Testis (tissue), 3 donors: ENCODE measurements around the gene VEZF1. TPM values are rescaled to one million over a fixed set of nuclear protein-coding genes. Genes with fewer than 3 reads are reported as not detected.
A peak's percentile ranks its signal among the peaks of the same experiment; 100 is the strongest.

Experiments used
- DNase-seq: peaks from one replicate; pipeline ENCODE4 v3.0.0-alpha.2; 2019
- H3K27ac ChIP-seq, 2 donors: fragments of 200-600 bp; sonication (generic); one replicate each; pipeline ENCODE4 v1.5.1; 2019
- H3K27me3 ChIP-seq: fragments of 200-600 bp; sonication (generic); one replicate; pipeline ENCODE4 v1.5.1; 2019
- H3K36me3 ChIP-seq: fragments of 200-600 bp; sonication (generic); one replicate; pipeline ENCODE4 v1.5.1; 2017; ENCODE audit warnings: low read depth; ENCODE audit errors: missing control alignments
- H3K4me1 ChIP-seq: fragments of 200-600 bp; sonication (generic); one replicate; pipeline ENCODE4 v1.5.1; 2019
- H3K4me3 ChIP-seq, 2 donors: fragments of 200-600 bp; sonication (generic); one replicate each; pipeline ENCODE4 v1.5.1; 2017 to 2019
- H3K9me3 ChIP-seq: fragments of 200-600 bp; sonication (generic); one replicate; pipeline ENCODE4 v1.5.1; 2017
- CTCF ChIP-seq, 3 experiments: fragments of 450-650 bp in 2 of 3; fragments of 200-600 bp in 1 of 3; sonication (generic) in 1 of 3; IDR thresholded peaks; one replicate each; pipeline ENCODE4 v1.5.1; 2016 to 2019; ENCODE audit warnings: antibody characterized with exemption in 3 of 3, mild to moderate bottlenecking in 2 of 3, moderate library complexity in 1 of 3
- POLR2A ChIP-seq: fragments of 450-650 bp; IDR thresholded peaks from one replicate; pipeline ENCODE4 v1.6.1; 2017; ENCODE audit warnings: antibody characterized with exemption, mild to moderate bottlenecking, moderate library complexity
- WGBS, 2 donors: methylation state at CpG; one replicate each; pipeline ENCODE4 v1.1.5; 2018; 5-methylcytosine and 5-hydroxymethylcytosine counted together
- intact Hi-C: fragments of 100-400 bp; cut with DNase I; formaldehyde crosslinking; loops from one replicate; pipeline ENCODE4 v1.15.1; 2023; ENCODE audit warnings: low total_unique reads
- polyA plus RNA-seq: library from polyadenylated mRNA; stranded (reverse); fragments of 350-450 nt; fragmentation: Illumina TruSeq; extraction: RNeasy Lipid Tissue Mini Kit (QIAGEN cat#74804); gene quantifications from one replicate; pipeline ENCODE4 v1.2.3, GENCODE V29; 2014; ENCODE audit warnings: low read depth, low replicate concordance; ENCODE audit not compliant: insufficient read depth
- total RNA-seq, 2 donors: library from RNA; depleted of rRNA; stranded (reverse); fragments of >200 nt; gene quantifications; one replicate each; pipeline ENCODE4 v1.2.3, GENCODE V29; 2016

The VEZF1 gene
- total and polyA plus RNA-seq, 3 donors from 2014 or later: 54.8 to 58.6 (median 58.6) TPM

GRCh38 chr17:58004060-58004459 is 16.0 kb upstream of the VEZF1 start:
- H3K36me3 ChIP-seq: no peaks in the 10 kb centered on the region
- no peaks in the 10 kb centered on the region for H3K9me3 ChIP-seq
- no peaks in the 10 kb centered on the region for H3K27me3 ChIP-seq
- intact Hi-C loops: no loop called here
- WGBS, 2 donors: 91% methylated on average over 3 of the region's 3 CpGs
- H3K4me3 ChIP-seq: no peak overlapping the region
- no peak overlapping the region for H3K27ac ChIP-seq
- TF ChIP-seq CTCF (IDR thresholded peaks at IDR 0.05) (no peak), POLR2A (no peak)
- no peak for DNase-seq
- peaks cover 18% of the 10 kb centered on the region for H3K4me1 ChIP-seq

- 78 to 86% methylated on average over 2 of the region's 2 CpGs for WGBS, 2 donors
- H3K4me3 ChIP-seq: no peak overlapping the region
- no peaks in the 10 kb centered on the region for H3K27me3 ChIP-seq
- H3K36me3 ChIP-seq: no peaks in the 10 kb centered on the region
- no peaks in the 10 kb centered on the region for H3K9me3 ChIP-seq
- TF ChIP-seq POLR2A: no peak
- no peak for DNase-seq
- H3K27ac ChIP-seq: no peak overlapping the region
- peaks cover 15% of the 10 kb centered on the region for H3K4me1 ChIP-seq
- intact Hi-C loops: no loop called here
These were observed 14.9 kb upstream of the VEZF1 start for GRCh38 chr17:58002973-58003372.

DNA sequence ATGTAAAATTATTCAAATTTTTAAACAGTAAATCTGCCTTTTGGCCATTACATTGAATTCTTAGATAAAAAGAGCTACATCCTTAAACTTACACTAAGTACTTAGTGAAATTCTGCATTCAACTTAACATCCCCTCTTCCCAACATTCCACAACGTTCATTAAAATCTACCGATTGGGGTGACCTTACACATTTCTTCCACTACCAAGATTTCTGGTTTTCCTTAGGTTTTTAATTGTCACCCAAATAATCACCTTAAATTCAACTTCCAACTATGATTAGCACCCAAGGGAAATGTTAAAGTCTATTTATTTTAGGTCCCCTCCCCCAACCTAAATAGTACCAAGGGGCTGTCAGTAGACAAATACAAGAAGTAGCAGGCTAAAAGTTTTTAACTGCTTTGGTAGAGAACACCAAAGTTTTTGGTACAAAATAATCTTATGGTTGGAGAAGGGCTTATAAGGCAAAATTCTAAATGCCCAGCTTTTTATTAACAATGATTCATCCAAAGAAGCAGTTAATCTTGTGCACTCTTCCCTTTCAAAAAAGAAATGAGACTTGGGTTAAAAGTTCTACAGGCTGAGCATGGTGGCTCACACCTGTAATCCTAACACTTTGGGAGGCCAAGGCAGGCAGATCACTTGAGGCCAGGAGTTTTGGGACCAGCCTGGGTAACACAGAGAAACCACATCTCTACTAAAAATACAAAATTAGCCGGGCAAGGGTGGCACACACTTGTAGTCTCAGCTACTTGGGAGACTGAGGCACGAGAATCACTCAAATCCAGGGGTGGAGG is 14.3 kb upstream of the VEZF1 start:
- TF ChIP-seq CTCF (IDR thresholded peaks at IDR 0.05) (no peak), POLR2A (no peak)
- H3K4me1 ChIP-seq: peaks cover 14% of the 10 kb centered on the region
- H3K4me3 ChIP-seq: no peak overlapping the region
- WGBS, 2 donors: 60 to 66% methylated on average over 4 of the region's 4 CpGs
- H3K27me3 ChIP-seq: no peaks in the 10 kb centered on the region
- no peak for DNase-seq
- intact Hi-C loops: no loop called here
- no peaks in the 10 kb centered on the region for H3K9me3 ChIP-seq
- no peak overlapping the region for H3K27ac ChIP-seq
- H3K36me3 ChIP-seq: no peaks in the 10 kb centered on the region

- no peaks in the 10 kb centered on the region for H3K9me3 ChIP-seq
- DNase-seq: no peak
- intact Hi-C loops: no loop called here
- H3K27ac ChIP-seq: no peak overlapping the region
- WGBS, 2 donors: 41 to 42% methylated on average over 1 of the region's 1 CpG
- peaks cover 14% of the 10 kb centered on the region for H3K4me1 ChIP-seq
- TF ChIP-seq POLR2A: no peak
- TF ChIP-seq CTCF (IDR thresholded peaks at IDR 0.05): no peak
- H3K27me3 ChIP-seq: no peaks in the 10 kb centered on the region
- no peak overlapping the region for H3K4me3 ChIP-seq
- H3K36me3 ChIP-seq: no peaks in the 10 kb centered on the region
These were observed 13.5 kb upstream of the VEZF1 start for GRCh38 chr17:58001461-58002124.

GRCh38 chr17:57999496-58000017 is 11.5 kb upstream of the VEZF1 start:
- H3K36me3 ChIP-seq: no peaks in the 10 kb centered on the region
- H3K4me1 ChIP-seq: peaks cover 3% of the 10 kb centered on the region
- H3K27me3 ChIP-seq: no peaks in the 10 kb centered on the region
- no peak for DNase-seq
- H3K27ac ChIP-seq: no peak overlapping the region
- H3K4me3 ChIP-seq: no peak overlapping the region
- 60 to 80% methylated on average over 1 of the region's 1 CpG for WGBS, 2 donors
- intact Hi-C loops: loop anchor here (5.0 kb wide), 1 partner anchor 137 kb away; no protein-coding TSS in a partner anchor
- H3K9me3 ChIP-seq: no peaks in the 10 kb centered on the region
- no peak for TF ChIP-seq POLR2A
- peak; percentile 67 to 89 (median 76) for TF ChIP-seq CTCF (IDR thresholded peaks at IDR 0.05)
